Neural cell (in vitro differentiated cells): ENCODE data around the gene MYRF. TPM values are rescaled to one million over a fixed set of nuclear protein-coding genes. Genes with fewer than 3 reads are reported as not detected.

ENCODE experiments used
- H2AFZ ChIP-seq: fragments of 200-600, 300-800 bp; sonication (generic), shearing (Covaris generic); 2 replicates; pipeline ENCODE4 v1.6.0; 2014; ENCODE audit warnings: low read depth, mild to moderate bottlenecking, antibody characterized with exemption, low read length, moderate library complexity
- H3F3A ChIP-seq: fragments of 200-600 bp; shearing (Covaris generic); 2 replicates; pipeline ENCODE4 v1.6.1; 2016; ENCODE audit warnings: mild to moderate bottlenecking, moderate library complexity, mixed read lengths, antibody characterized with exemption, low read length; ENCODE audit not compliant: insufficient read depth, poor library complexity, severe bottlenecking
- H3K27ac ChIP-seq: fragments of 200-600, 300-800 bp; sonication (generic), shearing (Covaris generic); 2 replicates; pipeline ENCODE4 v1.5.1; 2014; ENCODE audit warnings: mild to moderate bottlenecking, low read length, moderate library complexity
- H3K27me3 ChIP-seq: fragments of 300-800, 200-600 bp; sonication (generic), shearing (Covaris generic); 2 replicates; pipeline ENCODE4 v1.6.0; 2014; ENCODE audit warnings: mild to moderate bottlenecking, low read depth, low read length, moderate library complexity; ENCODE audit not compliant: insufficient read depth
- H3K36me3 ChIP-seq: fragments of 300-800, 200-600 bp; sonication (generic), shearing (Covaris generic); 2 replicates; pipeline ENCODE4 v1.5.1; 2014; ENCODE audit warnings: mild to moderate bottlenecking, antibody characterized with exemption, low read length, moderate library complexity; ENCODE audit not compliant: insufficient read depth
- H3K4me2 ChIP-seq: fragments of 300-800, 200-600 bp; sonication (generic), shearing (Covaris generic); 2 replicates; pipeline ENCODE4 v1.6.0; 2014; ENCODE audit warnings: mild to moderate bottlenecking, low read length
- H3K4me3 ChIP-seq: fragments of 300-800, 200-600 bp; sonication (generic), shearing (Covaris generic); 2 replicates; pipeline ENCODE4 v1.5.1; 2014; ENCODE audit warnings: mild to moderate bottlenecking, low read length, moderate library complexity
- H3K79me2 ChIP-seq: fragments of 200-600 bp; shearing (Covaris generic); replicated peaks from 2 replicates; pipeline ENCODE4 v1.6.0; 2014; ENCODE audit warnings: mild to moderate bottlenecking, low read length, moderate library complexity; ENCODE audit not compliant: insufficient read depth
- H3K9ac ChIP-seq: fragments of 300-800, 200-600 bp; sonication (generic), shearing (Covaris generic); 2 replicates; pipeline ENCODE4 v1.6.1; 2016; ENCODE audit warnings: mild to moderate bottlenecking, low read length, mixed read lengths
- H3K9me2 ChIP-seq: fragments of 200-600 bp; shearing (Covaris generic); 2 replicates; pipeline ENCODE4 v1.6.1; 2016; ENCODE audit warnings: mild to moderate bottlenecking, low read length, mixed read lengths; ENCODE audit not compliant: insufficient read depth
- H3K9me3 ChIP-seq: fragments of 200-600, 300-800 bp; sonication (generic), shearing (Covaris generic); 2 replicates; pipeline ENCODE4 v1.6.1; 2016; ENCODE audit warnings: mild to moderate bottlenecking, mixed run types, low read length, moderate library complexity, mixed read lengths
- H4K20me1 ChIP-seq: fragments of 200-600 bp; shearing (Covaris generic); 2 replicates; pipeline ENCODE4 v1.6.1; 2016; ENCODE audit warnings: mild to moderate bottlenecking, mixed run types; ENCODE audit not compliant: insufficient read depth
- CTCF ChIP-seq: fragments of 450-650 bp; IDR thresholded peaks from 2 replicates; pipeline ENCODE4 v1.5.1; 2014; ENCODE audit warnings: antibody characterized with exemption, mild to moderate bottlenecking, moderate library complexity; ENCODE audit not compliant: poor library complexity, severe bottlenecking
- EP300 ChIP-seq: fragments of 450-650 bp; conservative IDR thresholded peaks from 2 replicates; pipeline ENCODE4 v1.6.1; 2014; ENCODE audit warnings: antibody characterized with exemption, mild to moderate bottlenecking, moderate library complexity; ENCODE audit not compliant: poor library complexity, severe bottlenecking
- EZH2 ChIP-seq: fragments of 200-600, 300-800 bp; shearing (Covaris generic), sonication (generic); IDR thresholded peaks from 2 replicates; pipeline ENCODE4 v1.6.1; 2014; ENCODE audit warnings: antibody characterized with exemption, low read length, borderline replicate concordance, mild to moderate bottlenecking; ENCODE audit not compliant: insufficient read depth, poor library complexity, severe bottlenecking
- MXI1 ChIP-seq: fragments of 450-650 bp; conservative IDR thresholded peaks from 2 replicates; pipeline ENCODE4 v1.6.1; 2014; ENCODE audit warnings: antibody characterized with exemption, mild to moderate bottlenecking; ENCODE audit not compliant: poor library complexity, severe bottlenecking
- POLR2AphosphoS5 ChIP-seq: IDR thresholded peaks from 2 replicates; pipeline ENCODE4 v1.6.1; 2012
- RAD21 ChIP-seq: fragments of 450-650 bp; conservative IDR thresholded peaks from 2 replicates; pipeline ENCODE4 v1.6.1; 2014; ENCODE audit warnings: antibody characterized with exemption, mild to moderate bottlenecking, moderate library complexity
- REST ChIP-seq: IDR thresholded peaks from 2 replicates; pipeline ENCODE4 v1.6.1; 2012; ENCODE audit warnings: borderline replicate concordance
- SMC3 ChIP-seq: fragments of 450-650 bp; conservative IDR thresholded peaks from 2 replicates; pipeline ENCODE4 v1.6.1; 2014; ENCODE audit warnings: antibody characterized with exemption, mild to moderate bottlenecking, moderate library complexity; ENCODE audit not compliant: poor library complexity
- TAF1 ChIP-seq: IDR thresholded peaks from 2 replicates; pipeline ENCODE4 v1.6.1; 2012; ENCODE audit warnings: low read depth
- polyA plus RNA-seq: library from polyadenylated mRNA; depleted of rRNA; stranded (reverse); fragments of >200 nt; gene quantifications from 2 replicates; pipeline ENCODE4 v1.2.3, GENCODE V29; 2014

MYRF gene
- polyA plus RNA-seq, 1 donor from 2014 or later, result 0.16 TPM

- no peak overlapping the region for H3K27ac ChIP-seq
- no peaks in the 10 kb centered on the region for H3K9me2 ChIP-seq
- H3K9ac ChIP-seq, result no peak overlapping the region
- no peaks in the 10 kb centered on the region for H3K27me3 ChIP-seq
- no peaks in the 10 kb centered on the region for H3K79me2 ChIP-seq
- no peak overlapping the region for H2AFZ ChIP-seq
- peaks cover 13% of the 10 kb centered on the region for H3K36me3 ChIP-seq
- no peaks in the 10 kb centered on the region for H4K20me1 ChIP-seq
- no peaks in the 10 kb centered on the region for H3K9me3 ChIP-seq
- no peaks in the 10 kb centered on the region for H3F3A ChIP-seq
- TF ChIP-seq CTCF (no peak), REST (no peak), RAD21 (no peak), POLR2AphosphoS5 (no peak), MXI1 (no peak), SMC3 (no peak), EZH2 (no peak), EP300 (no peak), TAF1 (no peak)
- no peak overlapping the region for H3K4me2 ChIP-seq
- no peak overlapping the region for H3K4me3 ChIP-seq
Observed at GRCh38 chr11:61806785-61807184, 54.3 kb downstream of the MYRF start.

- Histone ChIP-seq H3K27me3 (no peaks in the 10 kb centered on the region), H3K79me2 (peaks cover 11% of the 10 kb centered on the region), H3K9ac (no peak overlapping the region), H3F3A (no peaks in the 10 kb centered on the region), H3K36me3 (peaks cover 12% of the 10 kb centered on the region), H3K9me3 (no peaks in the 10 kb centered on the region), H3K9me2 (no peaks in the 10 kb centered on the region), H4K20me1 (no peaks in the 10 kb centered on the region), H3K4me2 (no peak overlapping the region), H3K4me3 (no peak overlapping the region), H3K27ac (no peak overlapping the region), H2AFZ (no peak overlapping the region)
- no peak for TF ChIP-seq RAD21
- TF ChIP-seq EP300, result no peak
- no peak for TF ChIP-seq SMC3
- TF ChIP-seq CTCF, result no peak
- TF ChIP-seq TAF1, result no peak
- TF ChIP-seq MXI1, result no peak
- TF ChIP-seq EZH2, result no peak
- TF ChIP-seq POLR2AphosphoS5, result no peak
- no peak for TF ChIP-seq REST
Observed at GRCh38 chr11:61810671-61811175, 58.3 kb downstream of the MYRF start.
